K562 (cell line): ENCODE data around the gene C1orf116. TPM values are rescaled to one million over a fixed set of nuclear protein-coding genes. Genes with fewer than 3 reads are reported as not detected.

Experiments used
- GTF2F1 ChIP-seq: IDR thresholded peaks from 2 replicates; pipeline ENCODE4 v1.6.1; 2011; ENCODE audit warnings: low read depth, low read length, improper control_type of control experiment
- MNT ChIP-seq, 2 experiments: fragments of 450-650 bp; conservative IDR thresholded peaks; 2 replicates each; pipeline ENCODE4 v1.6.1; 2017; ENCODE audit warnings: mild to moderate bottlenecking in 2 of 2, moderate library complexity in 2 of 2
- ZBTB11 ChIP-seq, 3 experiments: fragments of 200-800 bp in 1 of 3; fragments of 250-450 bp in 1 of 3; fragments of 450-650 bp in 1 of 3; sonication (Bioruptor Pico) in 1 of 3; sonication (Bioruptor generic) in 1 of 3; formaldehyde crosslinking in 1 of 3; IDR thresholded peaks; 2 replicates each; pipeline versions ENCODE4 v1.6.1 to v1.8.0; 2016 to 2022; ENCODE audit warnings: mild to moderate bottlenecking in 2 of 3, missing genetic modification characterization in 2 of 3, missing compliant biosample characterization in 1 of 3, moderate library complexity in 1 of 3
- polyA plus RNA-seq, 8 experiments: library from polyadenylated mRNA; depleted of rRNA in 4 of 8; stranded (reverse) in 5 of 8; unstranded in 3 of 8; fragments of >200 nt; fragmentation: Nextera tagmentation in 2 of 8; fragmentation: Illumina TruSeq in 1 of 8; extraction: Ambion mirVana in 2 of 8; extraction: Trizol in 1 of 8; gene quantifications; 2 replicates each; pipeline versions ENCODE4 v1.2.1 to v1.2.3, GENCODE V29; 2011 to 2014; ENCODE audit warnings: inconsistent platforms in 1 of 8, missing spikeins in 1 of 8
- total RNA-seq, 7 experiments: library from RNA; depleted of rRNA in 6 of 7; stranded (reverse); fragments of >200 nt in 6 of 7; fragmentation: Illumina TruSeq in 2 of 7; extraction: Trizol in 2 of 7; gene quantifications; 2 replicates each; pipeline versions ENCODE4 v1.2.1 to v1.2.3, GENCODE V29; 2011 to 2021; ENCODE audit warnings: low replicate concordance in 1 of 7
- TF ChIP-seq, protein P1 (sequence below): sonication (generic); formaldehyde crosslinking; IDR thresholded peaks from 2 replicates; pipeline ENCODE4 v1.8.0; 2022; ENCODE audit warnings: mild to moderate bottlenecking, missing genetic modification reagents
- TF ChIP-seq, protein P2 (sequence below), 2 experiments: fragments of 450-650 bp; formaldehyde crosslinking in 1 of 2; IDR thresholded peaks; 2 replicates each; pipeline versions ENCODE4 v1.4.0 to v1.6.1; 2014 to 2020; ENCODE audit warnings: mild to moderate bottlenecking in 2 of 2, borderline replicate concordance in 1 of 2, low read depth in 1 of 2

Gene C1orf116
- total and polyA plus RNA-seq, 9 of the 15 experiments (the other 6 are each of a cell fraction or from before 2014, with no cell fraction given): 0.62 to 3.0 (median 0.95) TPM

GRCh38 chr1:207024202-207025145 lies 8.1 kb downstream of the C1orf116 start (continued):
- TF ChIP-seq ZBTB11 (CRISPR knock-in tag; IDR thresholded peaks at IDR 0.05) (peak in 2 of 3 experiments; percentile 35 to 93; a peak in 3 of 6 replicates), MNT (conservative IDR thresholded peaks at IDR 0.05) (peak; percentile 78 to 89), GTF2F1 (no peak)
- TF ChIP-seq, protein P1, sequence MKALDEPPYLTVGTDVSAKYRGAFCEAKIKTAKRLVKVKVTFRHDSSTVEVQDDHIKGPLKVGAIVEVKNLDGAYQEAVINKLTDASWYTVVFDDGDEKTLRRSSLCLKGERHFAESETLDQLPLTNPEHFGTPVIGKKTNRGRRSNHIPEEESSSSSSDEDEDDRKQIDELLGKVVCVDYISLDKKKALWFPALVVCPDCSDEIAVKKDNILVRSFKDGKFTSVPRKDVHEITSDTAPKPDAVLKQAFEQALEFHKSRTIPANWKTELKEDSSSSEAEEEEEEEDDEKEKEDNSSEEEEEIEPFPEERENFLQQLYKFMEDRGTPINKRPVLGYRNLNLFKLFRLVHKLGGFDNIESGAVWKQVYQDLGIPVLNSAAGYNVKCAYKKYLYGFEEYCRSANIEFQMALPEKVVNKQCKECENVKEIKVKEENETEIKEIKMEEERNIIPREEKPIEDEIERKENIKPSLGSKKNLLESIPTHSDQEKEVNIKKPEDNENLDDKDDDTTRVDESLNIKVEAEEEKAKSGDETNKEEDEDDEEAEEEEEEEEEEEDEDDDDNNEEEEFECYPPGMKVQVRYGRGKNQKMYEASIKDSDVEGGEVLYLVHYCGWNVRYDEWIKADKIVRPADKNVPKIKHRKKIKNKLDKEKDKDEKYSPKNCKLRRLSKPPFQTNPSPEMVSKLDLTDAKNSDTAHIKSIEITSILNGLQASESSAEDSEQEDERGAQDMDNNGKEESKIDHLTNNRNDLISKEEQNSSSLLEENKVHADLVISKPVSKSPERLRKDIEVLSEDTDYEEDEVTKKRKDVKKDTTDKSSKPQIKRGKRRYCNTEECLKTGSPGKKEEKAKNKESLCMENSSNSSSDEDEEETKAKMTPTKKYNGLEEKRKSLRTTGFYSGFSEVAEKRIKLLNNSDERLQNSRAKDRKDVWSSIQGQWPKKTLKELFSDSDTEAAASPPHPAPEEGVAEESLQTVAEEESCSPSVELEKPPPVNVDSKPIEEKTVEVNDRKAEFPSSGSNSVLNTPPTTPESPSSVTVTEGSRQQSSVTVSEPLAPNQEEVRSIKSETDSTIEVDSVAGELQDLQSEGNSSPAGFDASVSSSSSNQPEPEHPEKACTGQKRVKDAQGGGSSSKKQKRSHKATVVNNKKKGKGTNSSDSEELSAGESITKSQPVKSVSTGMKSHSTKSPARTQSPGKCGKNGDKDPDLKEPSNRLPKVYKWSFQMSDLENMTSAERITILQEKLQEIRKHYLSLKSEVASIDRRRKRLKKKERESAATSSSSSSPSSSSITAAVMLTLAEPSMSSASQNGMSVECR (CRISPR knock-in tag): peak; percentile 73
- TF ChIP-seq, protein P2, sequence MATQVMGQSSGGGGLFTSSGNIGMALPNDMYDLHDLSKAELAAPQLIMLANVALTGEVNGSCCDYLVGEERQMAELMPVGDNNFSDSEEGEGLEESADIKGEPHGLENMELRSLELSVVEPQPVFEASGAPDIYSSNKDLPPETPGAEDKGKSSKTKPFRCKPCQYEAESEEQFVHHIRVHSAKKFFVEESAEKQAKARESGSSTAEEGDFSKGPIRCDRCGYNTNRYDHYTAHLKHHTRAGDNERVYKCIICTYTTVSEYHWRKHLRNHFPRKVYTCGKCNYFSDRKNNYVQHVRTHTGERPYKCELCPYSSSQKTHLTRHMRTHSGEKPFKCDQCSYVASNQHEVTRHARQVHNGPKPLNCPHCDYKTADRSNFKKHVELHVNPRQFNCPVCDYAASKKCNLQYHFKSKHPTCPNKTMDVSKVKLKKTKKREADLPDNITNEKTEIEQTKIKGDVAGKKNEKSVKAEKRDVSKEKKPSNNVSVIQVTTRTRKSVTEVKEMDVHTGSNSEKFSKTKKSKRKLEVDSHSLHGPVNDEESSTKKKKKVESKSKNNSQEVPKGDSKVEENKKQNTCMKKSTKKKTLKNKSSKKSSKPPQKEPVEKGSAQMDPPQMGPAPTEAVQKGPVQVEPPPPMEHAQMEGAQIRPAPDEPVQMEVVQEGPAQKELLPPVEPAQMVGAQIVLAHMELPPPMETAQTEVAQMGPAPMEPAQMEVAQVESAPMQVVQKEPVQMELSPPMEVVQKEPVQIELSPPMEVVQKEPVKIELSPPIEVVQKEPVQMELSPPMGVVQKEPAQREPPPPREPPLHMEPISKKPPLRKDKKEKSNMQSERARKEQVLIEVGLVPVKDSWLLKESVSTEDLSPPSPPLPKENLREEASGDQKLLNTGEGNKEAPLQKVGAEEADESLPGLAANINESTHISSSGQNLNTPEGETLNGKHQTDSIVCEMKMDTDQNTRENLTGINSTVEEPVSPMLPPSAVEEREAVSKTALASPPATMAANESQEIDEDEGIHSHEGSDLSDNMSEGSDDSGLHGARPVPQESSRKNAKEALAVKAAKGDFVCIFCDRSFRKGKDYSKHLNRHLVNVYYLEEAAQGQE (IDR thresholded peaks at IDR 0.05; ENCODE audit: borderline replicate concordance): peak; percentile 46
- TF ChIP-seq, protein P2 (CRISPR knock-in tag; IDR thresholded peaks at IDR 0.05; ENCODE audit: low read depth): peak; percentile 90
